HUES64 (cell line): ENCODE results near the gene SYNCRIP.
"Not testable (repeated sequence)": the region's sequence is repeated elsewhere in the genome, so short reads cannot be mapped to it uniquely, and the experiment has no call there.

ENCODE experiments used
- H3K27ac ChIP-seq: 2 replicates; pipeline ENCODE4 v1.7.0; 2013; ENCODE audit warnings: low read depth, low read length, inconsistent platforms
- H3K27me3 ChIP-seq: 2 replicates; pipeline ENCODE4 v1.6.1; 2013; ENCODE audit warnings: mild to moderate bottlenecking, low read length; ENCODE audit not compliant: insufficient read depth
- H3K36me3 ChIP-seq: 2 replicates; pipeline ENCODE4 v1.6.1; 2013; ENCODE audit warnings: mild to moderate bottlenecking, low read length; ENCODE audit not compliant: insufficient read depth
- H3K4me1 ChIP-seq: 2 replicates; pipeline ENCODE4 v1.6.1; 2013; ENCODE audit warnings: mild to moderate bottlenecking, low read length, moderate library complexity; ENCODE audit not compliant: insufficient read depth
- H3K4me3 ChIP-seq: 2 replicates; pipeline ENCODE4 v1.5.1; 2013; ENCODE audit warnings: mild to moderate bottlenecking, low read length, moderate library complexity
- H3K9ac ChIP-seq: 2 replicates; pipeline ENCODE4 v1.6.1; 2013; ENCODE audit warnings: mild to moderate bottlenecking, low read depth, low read length
- H3K9me3 ChIP-seq: 2 replicates; pipeline ENCODE4 v1.6.1; 2013; ENCODE audit warnings: low read depth, low read length; ENCODE audit not compliant: insufficient read depth
- WGBS: fragments of 150-250, 120-280 bp; methylation state at CpG from one replicate; pipeline ENCODE4 v1.1.7; 2013; ENCODE audit warnings: missing lambda C conversion rate; 5-methylcytosine and 5-hydroxymethylcytosine counted together

SYNCRIP gene

DNA sequence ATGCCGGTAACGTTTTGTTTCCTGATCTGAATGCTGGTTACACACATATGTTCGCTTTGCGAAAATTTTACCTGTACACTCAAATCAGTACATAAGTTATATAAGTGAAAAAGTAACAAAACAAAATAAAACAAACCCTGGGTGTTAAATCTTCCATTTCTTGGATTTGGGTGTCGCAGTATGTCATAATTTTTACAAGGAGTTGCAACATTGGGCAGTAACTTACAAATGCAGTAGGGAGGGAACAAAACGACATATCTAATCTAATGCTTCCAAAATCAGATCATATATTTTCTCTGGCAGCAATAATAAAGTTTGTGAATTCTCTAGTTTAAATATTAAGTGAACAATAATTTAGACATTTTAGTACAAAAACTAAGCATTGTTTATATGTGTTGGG lies 74.3 kb downstream of the SYNCRIP start:
- Histone ChIP-seq H3K36me3 (peaks cover 14% of the 10 kb centered on the region; the same call in 1 of the 2 replicates), H3K4me3 (no peak overlapping the region), H3K4me1 (no peaks in the 10 kb centered on the region), H3K9ac (no peak overlapping the region), H3K27ac (no peak overlapping the region), H3K27me3 (no peaks in the 10 kb centered on the region), H3K9me3 (no peaks in the 10 kb centered on the region)
- 97% methylated on average over 3 of the region's 6 CpGs for WGBS

DNA sequence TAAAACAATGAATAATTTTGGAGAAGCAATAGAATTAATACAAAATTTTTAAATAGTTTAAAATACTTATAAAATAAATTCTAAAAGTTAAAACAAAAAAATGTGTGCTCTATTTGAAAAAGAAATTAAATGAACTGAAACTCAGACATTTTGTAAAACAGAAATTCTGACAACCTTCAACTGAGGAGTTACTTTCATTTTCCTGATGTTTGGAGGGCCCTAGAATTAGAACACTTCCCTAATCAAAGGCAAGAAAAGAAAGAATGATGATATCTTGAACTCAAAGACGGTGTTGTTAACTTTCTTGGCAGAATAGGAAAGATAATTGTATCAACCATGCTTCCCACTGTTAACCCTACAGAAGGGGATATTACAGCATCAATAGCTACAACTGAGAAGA lies 77.0 kb downstream of the SYNCRIP start:
- Histone ChIP-seq H3K27ac (no peak overlapping the region), H3K9me3 (no peaks in the 10 kb centered on the region), H3K9ac (no peak overlapping the region), H3K27me3 (no peaks in the 10 kb centered on the region), H3K4me1 (no peaks in the 10 kb centered on the region), H3K4me3 (no peak overlapping the region), H3K36me3 (0 out of 2 replicates have a peak, but pooled peaks cover 8% of the 10 kb centered on the region)
- no CpG with 5 or more reads among the region's 1 CpG for WGBS

DNA sequence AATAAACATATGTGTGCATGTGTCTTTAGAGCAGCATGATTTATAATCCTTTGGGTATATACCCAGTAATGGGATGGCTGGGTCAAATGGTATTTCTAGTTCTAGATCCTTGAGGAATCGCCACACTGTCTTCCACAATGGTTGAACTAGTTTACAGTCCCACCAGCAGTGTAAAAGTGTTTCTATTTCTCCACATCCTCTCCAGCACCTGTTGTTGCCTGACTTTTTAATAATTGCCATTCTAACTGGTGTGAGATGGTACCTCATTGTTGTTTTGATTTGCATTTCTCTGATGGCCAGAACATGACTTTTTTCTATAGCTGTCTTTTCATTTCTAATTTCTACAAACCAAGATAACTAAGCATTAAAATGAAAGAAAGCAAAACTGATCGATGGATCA lies 78.5 kb downstream of the SYNCRIP start:
- not testable (repeated sequence) for H3K4me1 ChIP-seq, H3K36me3 ChIP-seq, H3K4me3 ChIP-seq, H3K27ac ChIP-seq, H3K9me3 ChIP-seq, H3K9ac ChIP-seq, H3K27me3 ChIP-seq
- WGBS, result no CpG with 5 or more reads among the region's 2 CpGs
